Keratinocyte (primary cell): ENCODE measurements around the gene AOAH.

ENCODE experiments used
- EZH2 ChIP-seq: IDR thresholded peaks from one replicate; pipeline ENCODE4 v1.6.1; 2012; ENCODE audit warnings: inconsistent platforms, mild to moderate bottlenecking, low read length, moderate library complexity
- TF ChIP-seq, protein P1 (sequence below), 3 experiments: IDR thresholded peaks in 1 of 3; conservative IDR thresholded peaks in 1 of 3; optimal IDR thresholded peaks in 1 of 3; 2 replicates in 2 of 3; 3 replicates in 1 of 3; pipeline versions ENCODE3 to v1.5.1; 2011; ENCODE audit warnings: low read length in 3 of 3, mild to moderate bottlenecking in 3 of 3, moderate library complexity in 2 of 3, control low read depth in 1 of 3, inconsistent platforms in 1 of 3; ENCODE audit not compliant: insufficient read depth in 2 of 3; ENCODE audit errors: extremely low read depth in 1 of 3

GRCh38 chr7:36642414-36642813 is 81.9 kb downstream of the AOAH start:
- TF ChIP-seq, protein P1, sequence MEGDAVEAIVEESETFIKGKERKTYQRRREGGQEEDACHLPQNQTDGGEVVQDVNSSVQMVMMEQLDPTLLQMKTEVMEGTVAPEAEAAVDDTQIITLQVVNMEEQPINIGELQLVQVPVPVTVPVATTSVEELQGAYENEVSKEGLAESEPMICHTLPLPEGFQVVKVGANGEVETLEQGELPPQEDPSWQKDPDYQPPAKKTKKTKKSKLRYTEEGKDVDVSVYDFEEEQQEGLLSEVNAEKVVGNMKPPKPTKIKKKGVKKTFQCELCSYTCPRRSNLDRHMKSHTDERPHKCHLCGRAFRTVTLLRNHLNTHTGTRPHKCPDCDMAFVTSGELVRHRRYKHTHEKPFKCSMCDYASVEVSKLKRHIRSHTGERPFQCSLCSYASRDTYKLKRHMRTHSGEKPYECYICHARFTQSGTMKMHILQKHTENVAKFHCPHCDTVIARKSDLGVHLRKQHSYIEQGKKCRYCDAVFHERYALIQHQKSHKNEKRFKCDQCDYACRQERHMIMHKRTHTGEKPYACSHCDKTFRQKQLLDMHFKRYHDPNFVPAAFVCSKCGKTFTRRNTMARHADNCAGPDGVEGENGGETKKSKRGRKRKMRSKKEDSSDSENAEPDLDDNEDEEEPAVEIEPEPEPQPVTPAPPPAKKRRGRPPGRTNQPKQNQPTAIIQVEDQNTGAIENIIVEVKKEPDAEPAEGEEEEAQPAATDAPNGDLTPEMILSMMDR (optimal IDR thresholded peaks at IDR 0.05 in 1 of 3, IDR thresholded peaks at IDR 0.05 in 1 of 3, conservative IDR thresholded peaks at IDR 0.05 in 1 of 3; ENCODE audit: extremely low read depth in 1 of 3, insufficient read depth in 2 of 3, low read length in 3 of 3), result no peak
- no peak for TF ChIP-seq EZH2
